Activated naive CD4-positive, alpha-beta T cell (primary cell): Measurements from ENCODE around the gene TLE5.
"Not testable (repeated sequence)": the region's sequence is repeated elsewhere in the genome, so short reads cannot be mapped to it uniquely, and the experiment has no call there.

Experiments
- DNase-seq, 4 experiments: peaks; one replicate each; lab custom pipeline; 2025; lab: John Stamatoyannopoulos, UW

TLE5 gene

GRCh38 chr19:3025549-3025886 lies 36.8 kb downstream of the TLE5 start:
- no peak for DNase-seq

- no peak for DNase-seq
Measured at GRCh38 chr19:3024870-3025548, 37.3 kb downstream of the TLE5 start.

GRCh38 chr19:3024509-3024869 lies 37.8 kb downstream of the TLE5 start:
- DNase-seq = no peak

GRCh38 chr19:3020321-3020960 lies 41.9 kb downstream of the TLE5 start:
- no peak for DNase-seq

- no peak for DNase-seq
Measured at GRCh38 chr19:3019211-3019854, 43.0 kb downstream of the TLE5 start.

GRCh38 chr19:3017923-3018322 lies 44.4 kb downstream of the TLE5 start:
- no peak for DNase-seq

- DNase-seq = no peak
Measured at GRCh38 chr19:3015126-3016057, 46.9 kb downstream of the TLE5 start.

- no peak for DNase-seq
Measured at GRCh38 chr19:3014135-3014534, 48.2 kb downstream of the TLE5 start.

GRCh38 chr19:3013263-3013725 lies 49.0 kb downstream of the TLE5 start:
- no peak for DNase-seq

- DNase-seq = no peak
Measured at GRCh38 chr19:3012621-3013262, 49.6 kb downstream of the TLE5 start.

- not testable (repeated sequence) for DNase-seq
Measured at GRCh38 chr19:3012059-3012458, 50.2 kb downstream of the TLE5 start.

- DNase-seq = no peak
Measured at GRCh38 chr19:3010871-3011270, 51.4 kb downstream of the TLE5 start.

- DNase-seq = no peak
Measured at GRCh38 chr19:3008994-3009393, 53.3 kb downstream of the TLE5 start.

- no peak for DNase-seq
Measured at GRCh38 chr19:3007975-3008374, 54.3 kb downstream of the TLE5 start.

- DNase-seq = peak in 1 of 4 experiments; percentile 15
Measured at GRCh38 chr19:3006075-3006767, 56.1 kb downstream of the TLE5 start.

GRCh38 chr19:3005345-3005744 lies 57.0 kb downstream of the TLE5 start:
- no peak for DNase-seq

GRCh38 chr19:3004522-3004921 lies 57.8 kb downstream of the TLE5 start:
- DNase-seq = no peak

- no peak for DNase-seq
Measured at GRCh38 chr19:3003046-3003445, 59.2 kb downstream of the TLE5 start.
